Kidney tubule cell (primary cell): ENCODE data around the gene ELMOD3.
A peak's percentile ranks its signal among the peaks of the same experiment; 100 is the strongest.

Experiments
- DNase-seq: peaks from one replicate; pipeline ENCODE4 v3.0.0-alpha.2; 2018; ENCODE audit warnings: low spot score

Gene ELMOD3

DNA sequence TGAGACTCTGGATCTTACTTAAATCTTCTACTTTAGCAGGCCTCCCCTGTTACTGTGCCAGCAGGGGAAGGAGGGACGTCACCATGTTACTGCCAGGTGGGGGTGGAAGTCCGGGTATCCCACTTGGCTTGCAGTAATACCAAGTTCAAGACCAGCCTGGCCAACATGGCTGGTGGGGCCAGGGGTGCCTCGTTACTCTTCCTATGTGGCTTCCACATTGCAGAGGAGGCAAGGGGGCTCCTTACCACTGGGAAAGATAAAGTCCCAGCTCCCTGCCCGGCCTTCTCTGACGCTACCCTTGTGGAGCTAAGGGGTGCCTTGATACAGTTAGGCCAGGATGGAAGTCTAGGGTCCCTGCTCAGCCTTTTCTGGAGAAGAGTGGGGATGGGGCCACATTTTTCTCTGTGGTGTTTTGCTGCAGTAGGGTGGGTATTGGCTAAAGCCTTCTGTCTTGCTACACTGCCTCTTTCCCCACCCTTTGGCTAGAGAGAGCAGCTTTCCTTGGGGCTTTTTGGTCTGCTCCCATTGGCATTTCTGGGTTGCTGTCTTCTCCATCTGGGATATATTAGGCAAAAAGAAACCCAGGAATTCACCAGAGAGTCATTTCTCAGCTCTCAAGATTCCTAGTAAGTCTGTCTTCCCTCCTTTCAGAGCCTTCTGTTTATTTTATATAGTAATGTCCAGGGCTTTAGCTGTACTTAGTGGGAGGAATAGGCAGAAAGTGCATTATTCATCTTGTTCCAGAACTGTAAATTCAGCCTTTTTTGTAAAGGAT lies 21.9 kb downstream of the ELMOD3 start:
- no peak for DNase-seq

DNA sequence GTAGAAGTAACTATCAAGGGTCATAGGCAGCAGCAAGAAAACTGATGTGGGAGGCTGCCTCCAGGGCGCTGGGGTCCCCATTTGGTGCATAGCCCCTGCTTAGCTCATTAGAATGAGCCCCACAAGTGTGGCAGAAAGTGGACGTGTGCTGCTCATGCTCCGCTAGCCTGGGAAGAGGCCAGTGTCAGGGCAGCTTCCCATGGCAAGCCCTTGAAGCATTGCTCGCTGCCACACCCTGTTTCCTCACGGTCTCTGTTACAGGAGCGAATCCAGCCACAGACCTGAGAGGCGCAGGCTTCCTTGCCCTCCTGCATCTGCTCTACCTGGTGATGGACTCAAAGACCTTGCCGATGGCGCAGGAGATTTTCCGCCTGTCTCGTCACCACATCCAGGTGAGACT lies 22.5 kb downstream of the ELMOD3 start:
- no peak for DNase-seq

DNA sequence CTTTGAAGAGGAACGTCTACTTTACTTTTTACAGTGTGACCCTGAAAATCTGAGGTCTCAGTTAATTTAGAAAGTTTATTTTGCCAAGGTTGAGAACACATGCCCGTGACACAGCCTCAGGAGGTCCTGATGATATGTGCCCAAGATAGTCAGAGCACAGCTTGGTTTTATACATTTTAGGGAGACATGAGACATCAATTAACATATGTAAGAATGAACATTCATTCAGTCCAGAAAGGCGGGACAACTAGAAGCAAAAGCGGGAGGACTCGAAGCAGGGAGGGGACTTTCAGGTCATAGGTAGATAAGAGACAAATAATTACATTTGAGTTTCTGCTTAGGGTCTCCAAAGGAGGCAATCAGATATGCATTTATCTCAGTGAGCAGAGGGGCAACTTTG lies 23.7 kb downstream of the ELMOD3 start:
- no peak for DNase-seq

DNA sequence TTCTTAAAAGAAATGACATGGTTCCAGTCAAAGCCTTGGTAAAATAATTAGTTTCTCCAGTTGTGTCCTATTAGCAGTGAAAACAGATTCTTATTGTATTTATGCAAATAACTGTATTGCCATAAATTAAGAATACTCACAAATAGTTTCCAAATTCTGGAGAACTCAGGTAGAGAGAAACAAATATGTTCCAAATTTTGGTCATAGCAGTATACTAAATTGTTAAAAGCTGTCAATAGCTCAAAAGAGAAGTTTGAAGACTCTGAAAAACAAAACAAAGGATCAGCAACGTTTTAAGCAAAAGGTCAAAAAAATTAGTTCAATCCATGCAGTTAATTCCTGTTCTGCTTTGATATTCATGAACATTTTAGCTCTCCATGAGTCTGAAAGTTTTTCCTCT lies 25.5 kb downstream of the ELMOD3 start:
- DNase-seq, result no peak

DNA sequence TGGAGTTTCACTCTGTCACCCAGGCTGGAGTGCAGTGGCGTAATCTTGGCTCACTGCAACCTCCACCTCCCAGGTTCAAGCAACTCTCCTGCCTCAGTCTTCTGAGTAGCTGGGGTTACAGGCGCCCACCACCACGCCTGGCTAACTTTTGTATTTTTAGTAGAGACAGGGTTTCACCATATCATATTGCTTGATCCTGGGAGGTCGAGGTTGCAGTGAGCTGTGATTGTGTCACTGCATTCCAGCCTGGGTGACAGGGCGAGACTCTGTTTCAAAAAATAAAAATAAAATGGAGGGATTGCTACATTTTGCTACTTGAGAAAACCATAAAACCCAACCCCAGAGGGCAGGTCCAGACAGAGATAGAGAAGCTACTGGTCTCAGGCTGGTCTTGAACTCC lies 28.6 kb downstream of the ELMOD3 start:
- peak; percentile 66 for DNase-seq

DNA sequence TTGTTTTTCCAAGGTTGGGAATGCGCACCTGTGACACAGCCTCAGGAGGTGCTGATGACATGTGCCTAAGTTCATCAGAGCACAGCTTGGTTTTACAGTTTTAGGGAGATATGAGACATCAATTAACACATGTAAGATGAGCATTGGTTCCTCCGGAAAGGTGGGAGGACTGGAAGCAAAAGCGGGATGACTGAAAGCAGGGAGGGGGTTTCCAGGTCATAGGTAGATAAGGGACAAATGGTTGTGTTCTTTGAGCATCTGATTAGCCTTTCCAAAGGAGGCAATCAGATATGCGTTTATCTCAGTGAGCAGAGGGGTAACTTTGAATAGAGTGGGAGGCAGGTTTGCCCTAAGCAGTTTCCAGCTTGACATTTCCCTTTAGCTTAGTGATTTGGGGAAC lies 29.3 kb downstream of the ELMOD3 start:
- DNase-seq, result no peak

DNA sequence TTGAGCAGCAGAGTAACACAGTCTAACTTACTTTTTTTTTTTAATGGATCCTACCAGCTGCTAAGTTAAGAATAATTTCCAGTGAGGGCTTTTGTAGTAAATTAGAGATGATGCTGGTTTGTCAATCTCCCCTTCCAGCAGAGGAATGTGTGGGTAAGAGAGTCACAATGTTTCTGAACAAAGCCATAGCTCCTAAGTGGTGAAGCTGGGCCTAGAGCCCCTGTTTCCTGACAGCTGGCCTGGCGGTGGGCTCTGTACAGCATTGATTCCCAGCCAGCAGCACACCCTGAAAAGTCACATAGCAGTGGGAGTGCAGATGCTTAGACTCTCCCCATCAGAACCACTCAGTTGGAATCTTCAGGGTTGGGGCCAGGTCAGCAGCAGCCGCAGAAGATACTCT lies 31.2 kb downstream of the ELMOD3 start:
- DNase-seq, result no peak

DNA sequence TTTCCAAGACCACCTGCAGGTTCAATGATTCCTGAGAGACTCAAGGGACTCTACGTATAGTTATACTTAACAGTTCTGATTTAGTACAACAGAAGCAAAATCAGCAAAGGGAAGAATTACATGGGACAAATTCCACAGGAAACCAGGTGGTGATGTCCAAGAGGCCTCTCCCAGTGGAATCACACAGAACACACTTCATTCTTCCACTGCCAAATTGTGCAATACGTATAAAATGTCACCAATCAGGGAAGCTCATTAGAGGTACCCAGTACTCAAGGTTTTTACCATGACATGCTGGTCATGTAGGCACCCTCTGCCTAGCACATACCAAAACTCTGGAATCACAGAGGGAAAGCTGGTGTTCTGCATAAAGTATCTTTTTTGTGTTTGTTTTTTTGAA lies 33.2 kb downstream of the ELMOD3 start:
- no peak for DNase-seq

DNA sequence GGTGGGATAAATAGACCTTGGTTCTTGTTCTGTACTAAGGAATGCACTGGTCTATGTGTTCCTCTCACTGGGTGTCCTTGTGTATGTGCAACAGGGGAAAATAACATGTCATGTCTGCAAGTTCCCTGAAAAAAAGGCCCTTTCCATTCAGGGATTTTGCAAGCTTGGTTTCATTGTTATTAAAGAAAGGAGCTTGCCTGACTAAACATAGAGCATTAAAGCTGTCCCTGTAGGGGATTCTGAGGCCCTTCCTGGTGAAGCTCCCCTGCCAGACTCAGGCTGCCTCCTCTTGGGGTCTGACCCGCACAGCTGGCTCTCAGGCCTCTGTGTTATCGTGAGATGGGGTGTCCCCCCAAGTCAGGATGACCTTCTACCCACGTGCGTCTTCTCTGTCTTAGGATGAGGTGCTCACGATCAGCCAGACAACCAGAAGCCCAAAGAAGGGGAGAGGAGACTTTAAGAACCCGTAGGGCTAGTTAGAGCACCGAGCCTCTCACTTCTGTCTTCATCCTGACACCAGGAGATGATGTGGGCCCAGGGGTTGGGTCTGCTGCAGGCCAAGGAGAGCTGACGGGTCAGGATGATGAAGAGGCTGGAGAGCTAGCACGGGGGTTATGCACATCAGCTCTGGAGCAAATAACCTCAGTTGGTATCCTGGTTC lies 34.4 kb downstream of the ELMOD3 start:
- DNase-seq, result no peak

DNA sequence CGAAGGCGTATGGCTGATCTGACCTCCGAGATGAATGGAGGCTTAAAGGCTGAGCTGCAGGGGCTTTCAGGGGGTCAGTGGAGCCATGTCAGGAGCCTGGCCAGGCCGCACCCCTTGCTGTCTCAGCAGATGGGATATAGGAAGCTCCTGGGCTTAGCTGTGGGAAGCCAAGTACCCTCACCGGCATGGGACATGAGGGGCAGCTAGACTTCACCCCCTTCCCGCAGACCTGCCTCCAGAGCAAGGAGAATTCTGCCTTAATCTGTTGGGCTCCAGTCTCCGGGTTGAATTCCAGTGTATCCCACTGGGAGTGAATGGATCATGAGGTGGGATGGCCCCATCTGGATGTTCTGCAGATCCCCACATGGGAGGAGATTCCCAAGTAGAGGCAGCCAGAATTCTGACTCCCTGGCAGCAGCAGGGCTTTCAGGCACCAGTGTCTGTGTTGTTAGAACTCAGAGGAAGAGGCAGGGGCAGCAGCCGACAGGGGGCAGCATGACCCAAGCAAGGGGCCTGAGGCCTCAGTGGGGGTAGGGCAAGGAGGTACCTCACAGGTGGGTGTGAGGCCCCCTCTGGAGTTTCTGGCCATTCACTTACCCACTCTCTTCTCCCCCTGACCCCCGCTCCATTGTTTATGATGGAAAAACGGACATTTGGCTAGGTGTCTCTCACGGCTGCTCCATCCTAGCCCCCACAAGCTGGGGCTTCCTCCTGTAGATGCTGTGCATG lies 36.5 kb downstream of the ELMOD3 start:
- DNase-seq, result peak; percentile 23

DNA sequence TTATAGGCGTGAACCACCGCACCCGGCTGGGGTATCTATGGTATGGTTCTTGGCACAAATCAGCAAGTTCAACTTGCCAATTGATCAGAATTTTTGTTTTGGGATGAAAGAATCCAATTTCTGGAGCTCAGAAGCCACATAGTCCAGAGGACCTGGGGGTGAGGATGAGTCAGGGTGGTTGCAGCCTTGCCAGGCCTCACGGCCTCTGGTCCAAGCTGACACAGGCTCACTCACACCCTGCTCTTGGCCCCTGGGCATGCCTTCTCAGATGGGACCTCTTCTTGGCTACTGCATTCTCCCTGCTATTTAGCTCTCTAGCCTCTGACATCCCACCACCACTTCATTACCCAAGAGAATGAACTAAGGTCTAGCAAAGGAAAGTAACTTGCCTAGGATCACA lies 39.3 kb downstream of the ELMOD3 start:
- DNase-seq, result peak; percentile 46

DNA sequence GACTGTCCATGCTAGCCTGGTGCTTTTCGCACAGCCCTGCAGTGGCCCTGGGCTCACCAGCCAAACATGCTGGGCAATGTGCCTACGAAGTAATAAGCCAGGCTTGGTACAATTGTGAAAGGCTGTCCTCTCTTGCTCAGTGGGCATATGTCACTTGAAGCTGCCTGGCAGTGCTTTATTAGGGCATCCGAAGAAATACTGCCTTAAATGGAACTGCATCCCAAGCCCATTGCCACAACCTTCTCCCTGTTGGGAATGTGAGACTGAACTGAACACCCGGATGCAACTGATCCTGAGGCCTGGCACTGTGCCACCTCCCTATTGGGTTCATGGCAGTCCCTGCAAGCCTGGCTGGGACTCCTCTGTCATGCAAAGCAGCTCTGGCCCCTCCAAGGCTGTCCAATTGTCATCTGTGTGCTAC lies 39.7 kb downstream of the ELMOD3 start:
- DNase-seq, result no peak

DNA sequence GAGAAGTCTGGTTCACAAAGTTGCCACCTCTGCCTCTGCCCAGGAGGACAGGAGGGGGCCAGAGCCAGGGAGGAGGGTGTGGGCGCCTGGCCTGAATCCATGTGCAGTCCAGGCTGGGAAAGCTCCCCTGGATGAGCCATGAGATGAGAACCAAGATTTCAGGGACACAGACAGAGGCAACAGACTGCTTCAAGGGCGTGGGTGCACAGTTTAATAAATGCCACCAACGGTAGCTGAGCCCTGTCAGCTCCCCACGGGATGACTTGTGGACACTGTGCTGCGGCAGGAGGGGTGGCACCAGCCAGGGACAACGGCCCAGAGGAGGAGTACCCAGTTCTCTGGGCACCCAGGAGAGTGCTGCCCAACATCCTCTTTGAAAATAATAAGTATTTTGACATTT lies 40.4 kb downstream of the ELMOD3 start:
- DNase-seq, result no peak

DNA sequence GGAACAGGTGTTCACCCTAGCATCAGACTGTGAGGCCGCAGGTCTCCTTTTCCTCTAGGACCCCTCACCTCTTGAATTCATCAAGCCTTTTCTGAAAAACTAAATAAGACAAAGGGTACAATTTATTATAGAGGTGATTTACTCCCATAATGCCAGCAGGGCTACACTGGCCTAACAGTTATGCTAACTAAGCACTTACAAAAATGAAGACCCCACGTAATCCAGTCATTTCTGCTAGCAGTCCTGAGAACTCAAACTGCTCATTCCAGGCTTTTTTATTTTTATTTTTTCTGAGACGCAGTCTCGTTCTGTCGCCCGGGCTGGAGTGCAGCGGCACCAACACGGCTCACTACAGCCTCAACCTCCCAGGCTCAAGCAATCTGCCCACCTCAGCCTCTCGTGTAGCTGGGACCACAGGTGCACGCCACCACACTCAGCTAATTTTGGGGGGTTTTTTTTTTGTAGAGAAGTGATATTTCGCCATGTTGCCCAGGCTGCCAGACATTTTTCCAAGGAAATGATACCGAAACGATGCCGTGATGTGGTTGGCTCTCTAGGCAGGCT lies 41.4 kb downstream of the ELMOD3 start:
- no peak for DNase-seq

DNA sequence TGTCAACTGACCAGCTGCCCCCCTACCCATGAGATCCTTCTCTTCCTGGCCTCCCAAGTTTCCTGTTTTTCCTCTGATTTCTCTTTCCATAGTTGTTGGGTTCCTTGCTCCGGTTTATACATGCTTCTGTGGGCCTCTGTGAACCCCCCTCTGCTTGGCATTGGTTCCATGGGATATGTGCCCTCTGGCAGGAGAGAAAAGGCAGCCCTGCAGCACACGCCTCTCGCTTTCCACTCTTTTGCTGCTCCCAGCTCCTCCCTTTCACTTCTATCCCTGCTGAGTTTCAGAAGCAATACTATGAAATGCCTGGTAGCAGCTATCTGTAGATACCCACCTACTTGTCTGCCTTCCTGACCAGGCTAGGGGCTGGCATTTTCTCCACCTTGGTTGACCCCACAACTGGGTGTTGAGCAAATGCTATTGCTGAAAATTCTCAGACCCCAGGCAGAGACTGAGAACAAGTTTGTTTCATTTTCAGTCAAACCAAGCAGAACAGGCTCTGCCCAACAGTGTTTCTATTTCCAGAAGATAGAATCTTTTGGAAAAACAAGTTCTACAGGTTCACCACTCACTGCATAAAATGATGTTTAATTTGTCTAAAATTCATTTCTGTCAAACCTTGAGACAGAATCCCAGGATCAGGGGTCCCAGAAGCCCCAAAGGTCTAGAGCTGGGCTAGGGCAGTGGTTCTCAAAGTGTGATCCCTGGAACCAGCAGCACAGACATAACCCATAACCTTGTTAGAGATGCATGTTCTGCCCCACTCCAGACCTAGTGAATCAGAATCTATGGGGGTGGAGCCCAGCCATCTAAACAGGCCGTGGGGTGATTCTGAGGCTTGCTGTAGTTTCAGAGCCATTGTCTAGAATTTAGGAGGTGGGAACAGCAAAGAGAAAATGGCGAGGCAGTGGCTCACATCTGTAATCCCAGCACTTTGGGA lies 42.2 kb downstream of the ELMOD3 start:
- no peak for DNase-seq

DNA sequence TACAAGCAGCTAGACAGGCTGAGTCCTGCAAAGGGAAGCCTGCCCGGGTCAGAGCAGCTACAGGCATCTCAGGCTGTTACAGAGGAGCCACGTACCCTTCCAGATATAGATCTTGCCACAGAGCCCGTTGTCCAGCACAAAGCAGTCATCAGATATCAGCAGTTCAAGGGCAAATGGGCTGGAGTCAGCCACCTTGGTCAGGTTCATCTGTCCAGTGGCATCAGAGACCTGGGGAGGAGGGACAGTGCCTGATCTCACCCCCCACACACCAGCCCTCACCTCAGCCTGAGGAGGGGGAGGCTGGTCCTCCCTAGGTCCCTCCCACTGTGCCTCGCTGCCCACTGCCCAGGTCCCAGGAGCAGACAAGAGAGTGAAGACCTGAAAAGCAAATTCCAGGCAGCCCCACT lies 43.4 kb downstream of the ELMOD3 start:
- no peak for DNase-seq

DNA sequence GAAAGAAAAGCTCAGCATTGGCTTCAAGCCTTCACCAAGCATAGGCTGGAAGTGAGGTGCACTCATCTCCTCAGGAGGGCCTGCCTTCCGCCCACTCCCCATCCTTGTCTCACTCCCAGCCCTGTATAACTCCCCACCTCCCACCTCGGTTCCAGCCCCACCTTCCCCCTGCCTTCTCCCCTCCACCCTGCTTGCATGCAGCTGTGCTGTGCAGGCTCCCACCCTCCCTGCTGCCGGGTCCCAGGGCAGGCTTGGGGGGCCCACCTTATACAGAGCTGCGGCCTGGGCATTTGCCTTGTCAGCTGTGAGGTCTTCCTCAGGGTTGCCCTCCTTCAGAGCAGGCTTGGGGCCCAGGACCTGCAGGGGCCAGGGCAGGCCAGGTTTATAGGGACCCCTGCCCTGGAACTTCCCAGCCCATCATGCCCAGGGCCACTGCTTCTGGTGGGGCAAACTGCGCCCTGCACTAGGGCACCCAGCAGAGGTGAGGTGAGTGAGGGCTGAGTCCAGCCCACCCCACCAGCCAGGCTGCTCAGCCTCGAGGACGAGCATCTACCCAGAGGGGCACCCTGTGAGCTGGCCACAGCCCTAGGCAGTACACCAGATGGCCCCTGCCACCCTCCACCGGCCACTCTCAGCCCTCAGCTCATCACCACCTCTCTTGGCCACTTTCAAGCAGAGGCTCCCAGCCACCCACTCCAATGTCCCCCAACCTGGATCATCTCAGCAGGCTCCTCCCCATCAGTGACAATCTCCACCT lies 44.0 kb downstream of the ELMOD3 start:
- no peak for DNase-seq

DNA sequence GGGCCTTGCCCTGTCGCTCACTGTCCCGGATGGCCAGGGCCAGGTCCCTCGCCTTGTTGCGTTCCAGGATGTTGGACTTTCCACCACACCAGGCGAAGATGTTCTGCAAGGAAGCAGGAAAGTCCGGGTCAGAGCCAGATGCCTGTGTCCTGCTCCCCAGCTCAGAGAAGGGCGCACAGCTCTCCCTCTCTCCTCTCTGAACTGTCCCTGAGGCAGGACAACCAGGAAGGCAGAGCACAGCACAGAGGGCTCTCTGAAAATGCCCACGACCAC lies 44.5 kb downstream of the ELMOD3 start:
- DNase-seq, result no peak

DNA sequence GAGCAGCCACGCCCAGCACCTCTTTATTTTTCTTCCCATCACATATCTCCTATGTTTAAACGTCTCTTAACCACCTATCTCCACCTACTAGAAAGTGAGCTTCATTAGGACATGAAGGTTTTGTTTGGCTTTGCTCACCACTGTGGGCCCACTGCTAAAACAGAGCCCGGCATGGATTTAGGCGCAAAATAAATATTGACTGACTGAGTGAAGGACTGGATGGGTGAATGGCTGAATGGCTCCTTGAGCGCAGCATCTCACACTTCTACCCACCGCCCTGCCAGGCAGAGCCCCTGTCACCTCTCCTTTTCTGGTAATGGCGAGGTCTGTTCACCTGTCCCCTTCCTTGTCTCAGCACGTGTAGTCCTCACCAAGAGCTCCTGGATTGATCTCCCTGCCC lies 45.5 kb downstream of the ELMOD3 start:
- DNase-seq, result no peak

DNA sequence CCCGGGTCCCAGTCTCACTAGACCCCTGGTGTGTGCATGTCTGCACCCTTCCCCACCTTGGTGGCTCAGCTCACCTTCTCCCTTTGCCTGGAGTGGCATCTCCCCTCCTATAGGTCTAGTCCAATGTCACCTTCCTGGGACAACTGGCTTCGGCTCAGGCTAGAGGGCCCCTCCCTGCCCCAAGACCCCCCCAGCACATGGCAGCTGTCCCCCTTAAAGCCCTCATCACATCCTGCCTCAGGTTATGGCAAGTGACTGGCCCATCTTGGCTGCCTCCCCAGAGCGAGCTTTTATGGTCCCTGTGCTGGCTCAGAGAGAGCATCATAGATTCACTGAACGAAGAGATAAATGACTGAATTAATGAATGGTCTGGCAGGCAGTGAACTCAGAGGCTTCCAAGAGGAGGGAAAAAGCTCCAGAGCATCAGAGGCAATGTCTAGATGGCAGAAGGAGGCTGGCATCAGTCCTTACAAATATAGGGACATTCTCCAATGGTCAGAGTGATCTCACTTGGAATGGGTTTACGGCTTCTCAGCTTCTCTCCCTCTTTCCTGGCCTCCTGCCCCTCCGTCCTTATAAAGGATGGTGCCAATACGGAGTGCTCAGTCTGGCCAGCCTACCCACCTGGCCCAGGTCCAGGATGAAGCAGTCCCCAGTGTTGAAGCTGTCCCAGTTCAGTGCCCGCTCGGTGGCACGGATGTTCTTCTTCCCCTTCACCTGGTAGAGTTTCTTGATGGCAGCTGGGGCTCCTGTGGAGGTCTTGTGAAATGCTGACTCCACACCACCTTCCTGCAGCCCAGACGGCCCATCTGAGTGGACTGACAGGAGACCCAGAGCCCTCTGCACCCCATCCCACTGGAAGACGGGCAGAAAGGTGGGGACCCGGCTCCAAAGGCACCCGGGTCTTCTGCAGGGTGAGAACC lies 46.2 kb downstream of the ELMOD3 start:
- DNase-seq, result no peak
